GM12892 (cell line): ENCODE data around the gene IRS2.

Experiments used
- POLR2A ChIP-seq: IDR thresholded peaks from 2 replicates; pipeline ENCODE4 v1.6.1; 2011; ENCODE audit warnings: low read depth, low read length, control low read depth
- POLR2AphosphoS5 ChIP-seq: IDR thresholded peaks from 2 replicates; pipeline ENCODE4 v1.6.1; 2011; ENCODE audit warnings: low read depth, low read length, control low read depth
- TAF1 ChIP-seq: IDR thresholded peaks from 2 replicates; pipeline ENCODE4 v1.6.1; 2011; ENCODE audit warnings: low read depth, mild to moderate bottlenecking, control low read depth, low read length, borderline replicate concordance

DNA sequence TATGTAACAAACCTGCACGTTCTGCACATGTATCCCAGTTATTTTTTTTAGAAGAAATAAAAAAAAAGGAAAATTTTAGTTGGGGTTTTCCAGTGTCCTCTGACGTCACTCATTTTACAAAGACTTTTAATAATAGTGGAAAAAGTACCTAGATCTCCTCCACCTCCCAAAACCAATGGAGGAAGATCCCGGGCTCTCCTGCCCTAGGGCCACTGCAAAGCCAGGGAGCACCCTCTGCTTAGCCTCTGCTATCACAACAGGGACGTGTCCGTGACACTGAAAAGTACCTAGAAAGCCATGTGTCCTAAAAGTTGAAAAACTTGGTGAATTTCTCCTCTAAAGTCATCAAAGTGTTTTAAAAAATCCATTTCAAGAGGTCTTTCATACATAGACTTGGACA lies 46.7 kb upstream of the IRS2 start:
- TF ChIP-seq POLR2A (no peak), TAF1 (no peak), POLR2AphosphoS5 (no peak)
